Measurements from ENCODE around the gene PAX5. TPM values are rescaled to one million over a fixed set of nuclear protein-coding genes. Genes with fewer than 3 reads are reported as not detected.

PAX5 gene
- polyA plus RNA-seq, 1 experiment: not detected

GRCh38 chr9:36837431-36838405, 196.3 kb downstream of the PAX5 start:
- ChIA-PET CTCF (no interaction called here), POLR2A (no interaction called here)
- no peak for DNase-seq (ENCODE audit: low read depth)
- TF ChIP-seq CTCF (IDR thresholded peaks at IDR 0.05; ENCODE audit: insufficient read depth, low read depth, low read length): no peak
- Histone ChIP-seq H3K27me3 (ENCODE audit: control insufficient read depth, insufficient read depth, low read length) (peaks cover 8% of the 10 kb centered on the region), H3K4me3 (ENCODE audit: low read depth, low read length) (no peak overlapping the region), H3K36me3 (ENCODE audit: control insufficient read depth, insufficient read depth, low read length) (no peaks in the 10 kb centered on the region)

- H3K36me3 ChIP-seq (ENCODE audit: control insufficient read depth, insufficient read depth, low read length): no peaks in the 10 kb centered on the region
- H3K4me3 ChIP-seq (ENCODE audit: low read depth, low read length): no peak overlapping the region
- peaks cover 7% of the 10 kb centered on the region for H3K27me3 ChIP-seq (ENCODE audit: control insufficient read depth, insufficient read depth, low read length)
- no peak for TF ChIP-seq CTCF (IDR thresholded peaks at IDR 0.05; ENCODE audit: insufficient read depth, low read depth, low read length)
- ChIA-PET POLR2A (no interaction called here), CTCF (no interaction called here)
- DNase-seq (ENCODE audit: low read depth): no peak
These were observed 197.6 kb downstream of the PAX5 start for GRCh38 chr9:36836486-36836885.

DNA sequence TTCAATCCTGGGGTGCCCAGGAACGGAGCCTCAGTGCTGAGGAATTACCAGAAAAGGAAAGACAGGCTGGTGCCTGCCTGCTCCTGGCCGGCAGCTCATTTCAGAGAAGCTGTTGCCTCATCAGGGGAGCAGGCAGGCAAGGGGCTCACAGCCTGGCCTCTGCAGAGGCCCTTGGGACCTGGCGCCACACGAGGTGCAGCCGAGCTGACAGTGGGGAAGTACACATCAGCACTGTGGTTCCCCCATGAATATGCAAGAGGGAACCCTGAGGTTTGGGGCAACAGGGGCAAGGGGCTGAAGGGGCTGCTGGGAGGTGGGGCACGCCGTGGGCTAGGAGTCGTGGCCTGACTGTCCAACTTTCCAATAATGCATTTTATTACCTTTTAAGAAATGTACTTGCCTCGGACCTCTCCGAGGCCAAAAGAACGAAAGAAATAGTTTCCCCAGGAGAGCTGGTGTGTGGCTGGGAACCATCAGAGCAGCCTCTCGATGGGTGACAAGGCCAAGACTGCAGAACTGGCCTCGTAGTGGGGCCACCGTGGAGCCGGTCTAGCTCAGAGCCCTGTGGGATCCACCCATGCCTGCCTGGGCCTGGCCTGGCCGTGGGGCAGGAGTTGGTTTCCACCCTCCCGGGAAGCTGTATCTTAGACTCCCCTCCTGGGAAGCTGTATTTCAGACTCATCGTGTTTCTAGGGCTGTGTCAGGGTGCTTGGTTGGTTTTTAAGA, 198.6 kb downstream of the PAX5 start:
- Histone ChIP-seq H3K4me3 (ENCODE audit: low read depth, low read length) (no peak overlapping the region), H3K27me3 (ENCODE audit: control insufficient read depth, insufficient read depth, low read length) (peaks cover 8% of the 10 kb centered on the region), H3K36me3 (ENCODE audit: control insufficient read depth, insufficient read depth, low read length) (no peaks in the 10 kb centered on the region)
- ChIA-PET CTCF (no interaction called here), POLR2A (no interaction called here)
- DNase-seq (ENCODE audit: low read depth): no peak
- TF ChIP-seq CTCF (IDR thresholded peaks at IDR 0.05; ENCODE audit: insufficient read depth, low read depth, low read length): no peak

GRCh38 chr9:36834736-36835135, 199.3 kb downstream of the PAX5 start:
- no peak for DNase-seq (ENCODE audit: low read depth)
- POLR2A ChIA-PET: no interaction called here
- Histone ChIP-seq H3K36me3 (ENCODE audit: control insufficient read depth, insufficient read depth, low read length) (no peaks in the 10 kb centered on the region), H3K4me3 (ENCODE audit: low read depth, low read length) (no peak overlapping the region), H3K27me3 (ENCODE audit: control insufficient read depth, insufficient read depth, low read length) (peaks cover 8% of the 10 kb centered on the region)
- CTCF ChIA-PET: no interaction called here
- no peak for TF ChIP-seq CTCF (IDR thresholded peaks at IDR 0.05; ENCODE audit: insufficient read depth, low read depth, low read length)

GRCh38 chr9:36833954-36834353, 200.1 kb downstream of the PAX5 start:
- no peak for DNase-seq (ENCODE audit: low read depth)
- POLR2A ChIA-PET: no interaction called here
- no peak overlapping the region for H3K4me3 ChIP-seq (ENCODE audit: low read depth, low read length)
- CTCF ChIA-PET: no interaction called here
- H3K36me3 ChIP-seq (ENCODE audit: control insufficient read depth, insufficient read depth, low read length): no peaks in the 10 kb centered on the region
- H3K27me3 ChIP-seq (ENCODE audit: control insufficient read depth, insufficient read depth, low read length): peaks cover 7% of the 10 kb centered on the region
- TF ChIP-seq CTCF (IDR thresholded peaks at IDR 0.05; ENCODE audit: insufficient read depth, low read depth, low read length): no peak

Data from BJ (cell line).